Loucy (cell line): ENCODE results near the gene DNAJC30.

Experiments
- H2AFZ ChIP-seq: fragments of 200-600 bp; sonication (generic); 2 replicates; pipeline ENCODE4 v1.6.0; 2016; ENCODE audit warnings: antibody characterized with exemption, mild to moderate bottlenecking, low read length, moderate library complexity
- H3F3A ChIP-seq: fragments of 200-600 bp; 2 replicates; pipeline ENCODE4 v1.6.0; 2016; ENCODE audit warnings: antibody characterized with exemption, low read depth, mild to moderate bottlenecking
- H3K27me3 ChIP-seq: fragments of 200-600 bp; sonication (generic); 2 replicates; pipeline ENCODE4 v1.6.1; 2014; ENCODE audit warnings: low read length, mild to moderate bottlenecking; ENCODE audit not compliant: insufficient read depth, poor library complexity, severe bottlenecking
- H3K36me3 ChIP-seq: fragments of 200-600 bp; sonication (generic); 2 replicates; pipeline ENCODE4 v1.6.1; 2016; ENCODE audit warnings: low read length; ENCODE audit not compliant: insufficient read depth
- H3K4me1 ChIP-seq: fragments of 200-600 bp; sonication (generic); 2 replicates; pipeline ENCODE4 v1.5.1; 2014; ENCODE audit warnings: low read length, mild to moderate bottlenecking; ENCODE audit not compliant: insufficient read depth, poor library complexity, severe bottlenecking
- H3K4me2 ChIP-seq: fragments of 200-600 bp; sonication (generic); 2 replicates; pipeline ENCODE4 v1.6.0; 2014; ENCODE audit warnings: antibody characterized with exemption, low read length, low read depth, mild to moderate bottlenecking; ENCODE audit not compliant: poor library complexity, severe bottlenecking
- H3K4me3 ChIP-seq: fragments of 200-600 bp; sonication (generic); 2 replicates; pipeline ENCODE4 v1.5.1; 2014; ENCODE audit warnings: low read length, mild to moderate bottlenecking, mixed read lengths; ENCODE audit not compliant: poor library complexity, severe bottlenecking
- H3K79me2 ChIP-seq: fragments of 200-600 bp; sonication (generic); 2 replicates; pipeline ENCODE4 v1.6.1; 2014; ENCODE audit warnings: low read length; ENCODE audit not compliant: insufficient read depth
- H3K9ac ChIP-seq: fragments of 200-600 bp; sonication (generic); 2 replicates; pipeline ENCODE4 v1.6.0; 2014; ENCODE audit warnings: mild to moderate bottlenecking, low read depth, low read length, moderate library complexity; ENCODE audit not compliant: poor library complexity, severe bottlenecking
- H3K9me2 ChIP-seq: fragments of 200-600 bp; sonication (generic); replicated peaks from 2 replicates; pipeline ENCODE4 v1.6.1; 2016; ENCODE audit warnings: low read depth, low read length, mixed read lengths
- H3K9me3 ChIP-seq: fragments of 200-600 bp; sonication (generic); 2 replicates; pipeline ENCODE4 v1.6.1; 2014; ENCODE audit warnings: mild to moderate bottlenecking, antibody characterized with exemption, low read length, low read depth; ENCODE audit not compliant: insufficient read depth
- H4K20me1 ChIP-seq: fragments of 200-600 bp; sonication (generic); 2 replicates; pipeline ENCODE4 v1.6.0; 2014; ENCODE audit warnings: antibody characterized with exemption, low read length, mild to moderate bottlenecking; ENCODE audit not compliant: insufficient read depth, poor library complexity, severe bottlenecking
- CTCF ChIP-seq: fragments of 200-600 bp; sonication (generic); conservative IDR thresholded peaks from 2 replicates; pipeline ENCODE4 v1.5.1; 2014; ENCODE audit warnings: mild to moderate bottlenecking, antibody characterized with exemption, low read length
- EZH2phosphoT487 ChIP-seq: fragments of 200-600 bp; IDR thresholded peaks from 2 replicates; pipeline ENCODE4 v1.6.1; 2018; ENCODE audit warnings: antibody characterized with exemption, mild to moderate bottlenecking, moderate library complexity, borderline replicate concordance

Gene DNAJC30

GRCh38 chr7:73719806-73720169 is 36.5 kb upstream of the DNAJC30 start:
- Histone ChIP-seq H3K4me2 (peak overlapping the region; percentile 27), H3K79me2 (no peaks in the 10 kb centered on the region), H3K4me3 (no peak overlapping the region), H3F3A (0 out of 2 replicates have a peak, but pooled peaks cover 3% of the 10 kb centered on the region), H4K20me1 (peaks cover 40% of the 10 kb centered on the region), H3K27me3 (peaks cover 40% of the 10 kb centered on the region), H3K9me3 (no peaks in the 10 kb centered on the region), H3K36me3 (no peaks in the 10 kb centered on the region), H3K4me1 (peaks cover 39% of the 10 kb centered on the region), H3K9ac (no peak overlapping the region), H2AFZ (no peak overlapping the region), H3K9me2 (no peaks in the 10 kb centered on the region)
- no peak for TF ChIP-seq CTCF
- no peak for TF ChIP-seq EZH2phosphoT487

GRCh38 chr7:73718905-73719805 is 35.9 kb upstream of the DNAJC30 start, which contains the start of gene STX1A:
Gene STX1A, minus strand, starts transcription at chr7:73719669. Its CDS starts 38 bp downstream, at chr7:73719631.
- no peaks in the 10 kb centered on the region for H3K9me2 ChIP-seq
- peak within 1 kb of the TSS; percentile 77 for H3K4me3 ChIP-seq
- 0 out of 2 replicates have a peak, but pooled peaks cover 3% of the 10 kb centered on the region for H3F3A ChIP-seq
- TF ChIP-seq EZH2phosphoT487 (no peak), CTCF (no peak)
- no peak within 1 kb of the TSS for H3K9ac ChIP-seq
- H4K20me1 ChIP-seq: peaks cover 40% of the 10 kb centered on the region
- H2AFZ ChIP-seq: no peak within 1 kb of the TSS; the same call in 1 of the 2 replicates
- no peaks in the 10 kb centered on the region for H3K36me3 ChIP-seq
- no peaks in the 10 kb centered on the region for H3K79me2 ChIP-seq
- peaks cover 46% of the 10 kb centered on the region for H3K27me3 ChIP-seq
- peaks cover 39% of the 10 kb centered on the region for H3K4me1 ChIP-seq
- no peaks in the 10 kb centered on the region for H3K9me3 ChIP-seq
- H3K4me2 ChIP-seq: peak within 1 kb of the TSS; percentile 95

GRCh38 chr7:73718438-73718881 is 35.2 kb upstream of the DNAJC30 start:
- Histone ChIP-seq H4K20me1 (peaks cover 40% of the 10 kb centered on the region), H3K4me2 (peak overlapping the region; percentile 95), H2AFZ (no peak overlapping the region), H3F3A (0 out of 2 replicates have a peak, but pooled peaks cover 3% of the 10 kb centered on the region), H3K27me3 (peaks cover 53% of the 10 kb centered on the region), H3K4me1 (peaks cover 39% of the 10 kb centered on the region), H3K9me3 (no peaks in the 10 kb centered on the region), H3K4me3 (peak overlapping the region; percentile 77), H3K36me3 (no peaks in the 10 kb centered on the region), H3K79me2 (no peaks in the 10 kb centered on the region), H3K9me2 (no peaks in the 10 kb centered on the region), H3K9ac (no peak overlapping the region)
- TF ChIP-seq EZH2phosphoT487 (no peak), CTCF (no peak)
